ENCODE data around the gene RFLNA.
"Not testable (repeated sequence)": the region's sequence is repeated elsewhere in the genome, so short reads cannot be mapped to it uniquely, and the experiment has no call there.

Gene RFLNA

DNA sequence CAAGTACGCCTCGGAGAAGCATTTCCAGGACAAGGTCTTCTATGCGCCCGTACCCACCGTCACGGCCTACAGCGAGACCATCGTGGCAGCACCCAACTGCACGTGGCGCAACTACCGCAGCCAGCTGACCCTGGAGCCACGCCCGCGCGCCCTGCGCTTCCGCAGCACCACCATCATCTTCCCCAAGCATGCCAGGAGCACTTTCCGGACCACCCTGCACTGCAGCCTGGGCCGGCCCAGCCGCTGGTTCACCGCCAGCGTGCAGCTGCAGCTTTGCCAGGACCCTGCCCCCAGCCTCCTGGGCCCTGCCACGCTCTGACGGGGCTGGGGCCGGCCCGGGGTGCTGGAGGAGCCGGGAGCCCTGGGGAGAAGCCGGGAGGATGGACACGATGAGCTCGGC lies 19.3 kb downstream of the RFLNA start:
- Mint-ChIP-seq H3K9me3 (no peaks in the 10 kb centered on the region), H3K4me3 (no peak overlapping the region), H3K27ac (no peak overlapping the region), H3K36me3 (ENCODE audit: low read depth) (no peaks in the 10 kb centered on the region), H3K27me3 (peaks cover 22% of the 10 kb centered on the region), H3K4me1 (ENCODE audit: low read depth) (no peaks in the 10 kb centered on the region)
- intact Hi-C loops (cut with micrococcal nuclease): no loop called here

GRCh38 chr12:124314766-124315165 lies 19.9 kb downstream of the RFLNA start:
- H3K27me3 Mint-ChIP-seq: peaks cover 20% of the 10 kb centered on the region
- no peak overlapping the region for H3K27ac Mint-ChIP-seq
- H3K4me3 Mint-ChIP-seq: no peak overlapping the region
- H3K4me1 Mint-ChIP-seq (ENCODE audit: low read depth): no peaks in the 10 kb centered on the region
- H3K36me3 Mint-ChIP-seq (ENCODE audit: low read depth): no peaks in the 10 kb centered on the region
- intact Hi-C loops (cut with micrococcal nuclease): no loop called here
- no peaks in the 10 kb centered on the region for H3K9me3 Mint-ChIP-seq

DNA sequence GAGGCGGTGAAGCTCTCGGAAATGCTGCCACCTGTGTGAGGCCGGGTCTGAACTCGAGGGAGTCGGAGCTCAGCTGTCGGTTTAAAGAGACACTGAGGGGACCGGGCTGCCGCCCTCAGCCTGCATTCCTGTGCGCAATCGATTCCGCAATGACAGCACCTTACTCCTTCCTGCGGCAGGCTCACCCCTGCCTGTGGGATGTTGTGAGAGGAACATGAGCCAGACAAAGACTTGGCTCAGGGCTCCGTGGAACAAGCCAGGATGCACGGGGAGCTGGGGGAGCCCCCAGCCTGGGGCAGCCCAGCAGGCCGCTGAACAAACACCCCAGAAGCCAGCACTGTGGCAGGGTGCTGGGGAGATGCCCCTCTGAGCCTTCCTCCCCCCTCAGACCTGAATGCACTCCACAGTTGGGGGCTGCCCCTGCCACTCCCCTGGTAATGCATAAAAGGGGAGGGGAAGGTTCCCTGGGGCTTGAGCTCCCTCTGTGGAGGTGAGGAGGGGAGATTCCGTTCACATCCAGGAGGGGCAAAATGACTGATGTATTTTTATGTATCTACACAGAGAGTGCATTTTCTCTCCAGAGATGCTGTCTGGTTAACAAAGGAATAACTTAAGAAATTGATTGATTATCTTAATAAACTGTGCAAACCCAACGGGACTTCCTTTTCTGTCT lies 20.6 kb downstream of the RFLNA start:
- Mint-ChIP-seq H3K4me1 (ENCODE audit: low read depth) (no peaks in the 10 kb centered on the region), H3K27ac (no peak overlapping the region), H3K9me3 (no peaks in the 10 kb centered on the region), H3K4me3 (no peak overlapping the region), H3K36me3 (ENCODE audit: low read depth) (no peaks in the 10 kb centered on the region), H3K27me3 (peaks cover 18% of the 10 kb centered on the region)
- intact Hi-C loops (cut with micrococcal nuclease): no loop called here

DNA sequence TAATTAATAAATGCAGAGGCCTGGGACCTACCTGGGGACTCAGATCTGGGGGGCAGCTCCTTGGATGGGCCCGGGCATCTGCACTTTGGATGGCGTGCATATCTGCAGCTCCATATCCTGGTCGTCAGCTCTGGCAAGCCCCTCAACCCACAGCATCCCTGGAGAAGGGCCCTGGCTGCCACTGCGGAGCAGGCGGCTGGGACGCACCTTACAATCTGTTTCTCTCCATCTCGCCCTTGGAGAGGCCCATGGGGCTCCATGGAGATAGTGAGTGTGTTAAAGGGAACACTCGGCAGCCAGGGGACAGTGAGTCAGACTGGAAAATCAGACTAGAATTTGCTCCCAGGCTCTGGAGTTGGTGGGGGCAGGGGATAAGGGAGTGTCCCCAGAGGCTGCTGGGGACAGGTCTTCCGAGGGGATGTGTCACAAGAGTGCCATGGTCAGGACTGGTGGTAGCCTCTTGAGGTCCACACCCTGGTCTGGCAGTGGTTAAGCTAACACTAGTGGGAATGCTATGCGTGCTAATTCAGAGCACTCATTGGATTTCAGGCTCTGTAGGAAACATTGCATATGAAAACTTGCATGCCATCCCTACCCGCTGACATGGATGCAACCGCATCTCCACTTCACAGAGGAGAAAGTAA lies 21.5 kb downstream of the RFLNA start:
- H3K4me3 Mint-ChIP-seq: no peak overlapping the region
- intact Hi-C loops (cut with micrococcal nuclease): no loop called here
- no peaks in the 10 kb centered on the region for H3K36me3 Mint-ChIP-seq (ENCODE audit: low read depth)
- no peak overlapping the region for H3K27ac Mint-ChIP-seq
- H3K27me3 Mint-ChIP-seq: peaks cover 16% of the 10 kb centered on the region
- H3K4me1 Mint-ChIP-seq (ENCODE audit: low read depth): no peaks in the 10 kb centered on the region
- no peaks in the 10 kb centered on the region for H3K9me3 Mint-ChIP-seq

GRCh38 chr12:124317400-124317799 lies 22.5 kb downstream of the RFLNA start:
- Mint-ChIP-seq H3K9me3 (no peaks in the 10 kb centered on the region), H3K4me3 (no peak overlapping the region), H3K27ac (no peak overlapping the region), H3K4me1 (ENCODE audit: low read depth) (no peaks in the 10 kb centered on the region), H3K36me3 (ENCODE audit: low read depth) (no peaks in the 10 kb centered on the region), H3K27me3 (peaks cover 16% of the 10 kb centered on the region)
- intact Hi-C loops (cut with micrococcal nuclease): no loop called here

- Mint-ChIP-seq H3K27me3 (peaks cover 16% of the 10 kb centered on the region), H3K4me1 (ENCODE audit: low read depth) (no peaks in the 10 kb centered on the region), H3K36me3 (ENCODE audit: low read depth) (peaks cover 2% of the 10 kb centered on the region), H3K27ac (no peak overlapping the region), H3K9me3 (peaks cover 1% of the 10 kb centered on the region), H3K4me3 (no peak overlapping the region)
- intact Hi-C loops (cut with micrococcal nuclease): no loop called here
Measured at GRCh38 chr12:124318278-124319020, 23.6 kb downstream of the RFLNA start.

DNA sequence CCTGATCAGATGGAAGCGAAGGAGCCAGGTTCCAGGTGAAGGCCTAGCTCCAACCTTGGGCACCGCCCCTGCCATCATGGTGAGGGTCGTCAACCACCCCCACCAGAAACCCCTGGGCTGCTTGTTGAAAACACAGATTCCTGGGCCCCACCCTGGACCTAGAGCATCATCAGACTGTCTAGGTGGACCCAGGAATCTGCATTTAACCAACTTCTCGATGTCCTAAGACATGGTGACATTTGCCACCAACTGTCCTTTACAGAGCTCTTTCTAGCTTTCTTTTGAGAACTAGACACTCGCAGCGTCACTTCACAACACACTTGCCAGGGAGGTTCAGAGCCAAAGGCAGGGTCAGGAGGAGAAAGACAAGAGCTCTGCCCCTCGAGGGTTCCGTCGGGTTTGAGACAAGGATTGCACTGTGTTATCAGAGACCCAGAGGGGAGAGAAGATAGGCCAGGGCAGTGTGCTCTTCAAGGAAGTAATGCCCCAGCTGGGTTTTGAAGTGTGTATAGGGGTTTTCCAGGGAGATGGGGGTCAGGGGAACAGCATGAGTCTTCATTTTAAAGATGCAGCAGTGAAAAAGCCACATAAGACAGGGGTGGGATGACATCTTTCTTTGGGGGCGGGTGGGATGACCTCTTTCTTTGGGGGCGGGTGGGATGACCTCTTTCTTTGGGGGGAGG lies 24.6 kb downstream of the RFLNA start:
- Mint-ChIP-seq H3K4me1 (ENCODE audit: low read depth) (no peaks in the 10 kb centered on the region), H3K27ac (no peak overlapping the region), H3K36me3 (ENCODE audit: low read depth) (peaks cover 12% of the 10 kb centered on the region), H3K9me3 (peaks cover 12% of the 10 kb centered on the region), H3K4me3 (no peak overlapping the region), H3K27me3 (peaks cover 11% of the 10 kb centered on the region)
- intact Hi-C loops (cut with micrococcal nuclease): loop anchor here (2.0 to 5.0 kb wide), 2 partner anchors 43 to 267 kb away; no protein-coding TSS in a partner anchor

- no peaks in the 10 kb centered on the region for H3K4me1 Mint-ChIP-seq (ENCODE audit: low read depth)
- intact Hi-C loops (cut with micrococcal nuclease): loop anchor here (1.0 to 5.0 kb wide), 3 partner anchors 44 to 285 kb away; no protein-coding TSS in a partner anchor
- H3K4me3 Mint-ChIP-seq: no peak overlapping the region
- H3K27ac Mint-ChIP-seq: no peak overlapping the region
- H3K9me3 Mint-ChIP-seq: peaks cover 26% of the 10 kb centered on the region
- H3K36me3 Mint-ChIP-seq (ENCODE audit: low read depth): peaks cover 28% of the 10 kb centered on the region
- peaks cover 9% of the 10 kb centered on the region for H3K27me3 Mint-ChIP-seq
Measured at GRCh38 chr12:124321040-124321481, 26.2 kb downstream of the RFLNA start.

GRCh38 chr12:124321556-124322270 lies 26.8 kb downstream of the RFLNA start:
- H3K27ac Mint-ChIP-seq: no peak overlapping the region
- intact Hi-C loops (cut with micrococcal nuclease): loop anchor here (1.0 to 5.0 kb wide), 3 partner anchors 45 to 285 kb away; no protein-coding TSS in a partner anchor
- H3K36me3 Mint-ChIP-seq (ENCODE audit: low read depth): peaks cover 34% of the 10 kb centered on the region
- no peaks in the 10 kb centered on the region for H3K4me1 Mint-ChIP-seq (ENCODE audit: low read depth)
- H3K27me3 Mint-ChIP-seq: peaks cover 7% of the 10 kb centered on the region
- no peak overlapping the region for H3K4me3 Mint-ChIP-seq
- peaks cover 27% of the 10 kb centered on the region for H3K9me3 Mint-ChIP-seq

DNA sequence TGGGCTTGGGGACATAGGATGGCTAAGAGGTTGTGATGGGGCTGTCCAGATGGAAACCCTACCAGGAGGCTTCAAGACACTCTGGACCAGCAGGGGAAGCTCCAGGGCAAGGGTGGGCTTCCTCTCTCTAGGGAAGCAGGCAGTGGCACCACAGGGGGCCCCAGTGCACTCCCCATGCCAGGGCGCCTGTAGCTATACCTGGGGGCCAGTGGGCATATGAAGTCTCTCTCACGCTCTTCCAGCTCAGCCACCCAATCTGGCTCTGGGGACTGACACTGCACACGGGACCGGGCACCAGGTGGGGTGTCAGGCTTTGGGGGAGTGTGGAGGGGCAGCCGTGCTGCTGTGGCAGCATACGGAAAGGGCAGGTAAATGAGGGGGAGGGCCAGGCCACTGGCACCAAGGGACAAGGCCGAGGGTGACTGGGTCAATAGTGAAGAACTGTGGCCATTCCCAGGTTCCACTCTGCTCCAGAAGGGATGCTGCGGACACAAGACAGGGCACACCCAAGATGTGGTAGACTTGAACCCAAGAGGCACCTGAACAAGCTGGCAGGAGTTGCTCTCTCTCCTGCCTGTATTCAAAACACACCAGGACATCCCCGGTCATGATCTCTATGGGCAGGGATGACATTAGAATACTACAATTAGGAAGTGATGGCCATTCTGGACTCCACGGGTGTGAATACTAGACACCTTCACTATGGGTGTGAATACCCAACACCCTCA lies 27.5 kb downstream of the RFLNA start:
- Mint-ChIP-seq H3K36me3 (ENCODE audit: low read depth) (peaks cover 42% of the 10 kb centered on the region), H3K9me3 (peaks cover 27% of the 10 kb centered on the region), H3K27me3 (peaks cover 7% of the 10 kb centered on the region), H3K4me1 (ENCODE audit: low read depth) (no peaks in the 10 kb centered on the region), H3K27ac (no peak overlapping the region), H3K4me3 (no peak overlapping the region)
- intact Hi-C loops (cut with micrococcal nuclease): loop anchor here (5.0 kb wide), 1 partner anchor 270 kb away; no protein-coding TSS in a partner anchor

DNA sequence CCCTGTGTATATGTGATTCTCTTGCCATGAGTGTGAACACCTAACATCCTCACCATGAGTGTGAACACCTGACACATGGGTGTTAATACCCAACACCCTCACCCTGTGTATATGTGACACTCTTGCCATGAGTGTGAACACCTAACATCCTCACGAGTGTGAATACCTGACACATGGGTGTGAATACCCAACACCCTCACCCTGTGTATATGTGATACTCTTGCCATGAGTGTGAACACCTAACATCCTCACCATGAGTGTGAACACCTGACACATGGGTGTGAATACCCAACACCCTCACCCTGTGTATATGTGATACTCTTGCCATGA lies 28.1 kb downstream of the RFLNA start:
- Mint-ChIP-seq H3K36me3 (ENCODE audit: low read depth) (peaks cover 47% of the 10 kb centered on the region), H3K9me3 (peaks cover 27% of the 10 kb centered on the region)
- intact Hi-C loops (cut with micrococcal nuclease): loop anchor here (5.0 kb wide), 1 partner anchor 271 kb away; no protein-coding TSS in a partner anchor
- not testable (repeated sequence) for H3K4me3 Mint-ChIP-seq; H3K4me1 Mint-ChIP-seq (ENCODE audit: low read depth); H3K27me3 Mint-ChIP-seq; H3K27ac Mint-ChIP-seq

- Mint-ChIP-seq H3K4me3 (no peak overlapping the region), H3K4me1 (ENCODE audit: low read depth) (no peaks in the 10 kb centered on the region), H3K36me3 (ENCODE audit: low read depth) (peaks cover 57% of the 10 kb centered on the region), H3K27me3 (peaks cover 1% of the 10 kb centered on the region), H3K27ac (no peak overlapping the region), H3K9me3 (peaks cover 27% of the 10 kb centered on the region)
- intact Hi-C loops (cut with micrococcal nuclease): loop anchor here (5.0 kb wide), 1 partner anchor 272 kb away; no protein-coding TSS in a partner anchor
Measured at GRCh38 chr12:124323771-124324530, 29.1 kb downstream of the RFLNA start.
